ENCODE results near the gene ELFN2. TPM values are rescaled to one million over a fixed set of nuclear protein-coding genes. Genes with fewer than 3 reads are reported as not detected.

ELFN2 gene
- total RNA-seq, 2 experiments from 2014 or later: 0.63 to 1.8 TPM

GRCh38 chr22:37319469-37319868 is 107.8 kb downstream of the ELFN2 start:
- H3K79me2 ChIP-seq (ENCODE audit: insufficient read depth, low read depth, low read length): no peaks in the 10 kb centered on the region
- no peaks in the 10 kb centered on the region for H3K9me3 ChIP-seq (ENCODE audit: low read length)
- POLR2A ChIA-PET: no interaction called here
- no peaks in the 10 kb centered on the region for H3K9me2 ChIP-seq (ENCODE audit: insufficient read depth, low read length)
- TF ChIP-seq, protein P1, sequence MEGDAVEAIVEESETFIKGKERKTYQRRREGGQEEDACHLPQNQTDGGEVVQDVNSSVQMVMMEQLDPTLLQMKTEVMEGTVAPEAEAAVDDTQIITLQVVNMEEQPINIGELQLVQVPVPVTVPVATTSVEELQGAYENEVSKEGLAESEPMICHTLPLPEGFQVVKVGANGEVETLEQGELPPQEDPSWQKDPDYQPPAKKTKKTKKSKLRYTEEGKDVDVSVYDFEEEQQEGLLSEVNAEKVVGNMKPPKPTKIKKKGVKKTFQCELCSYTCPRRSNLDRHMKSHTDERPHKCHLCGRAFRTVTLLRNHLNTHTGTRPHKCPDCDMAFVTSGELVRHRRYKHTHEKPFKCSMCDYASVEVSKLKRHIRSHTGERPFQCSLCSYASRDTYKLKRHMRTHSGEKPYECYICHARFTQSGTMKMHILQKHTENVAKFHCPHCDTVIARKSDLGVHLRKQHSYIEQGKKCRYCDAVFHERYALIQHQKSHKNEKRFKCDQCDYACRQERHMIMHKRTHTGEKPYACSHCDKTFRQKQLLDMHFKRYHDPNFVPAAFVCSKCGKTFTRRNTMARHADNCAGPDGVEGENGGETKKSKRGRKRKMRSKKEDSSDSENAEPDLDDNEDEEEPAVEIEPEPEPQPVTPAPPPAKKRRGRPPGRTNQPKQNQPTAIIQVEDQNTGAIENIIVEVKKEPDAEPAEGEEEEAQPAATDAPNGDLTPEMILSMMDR (conservative IDR thresholded peaks at IDR 0.05; ENCODE audit: low read length): no peak
- no peak for TF ChIP-seq EZH2phosphoT487 (IDR thresholded peaks at IDR 0.05; ENCODE audit: borderline replicate concordance, low read depth, low read length)
- no peak overlapping the region for H3K4me2 ChIP-seq (ENCODE audit: low read length)
- no peak overlapping the region for H3K27ac ChIP-seq (ENCODE audit: low read depth, low read length, poor library complexity, severe bottlenecking)
- CTCF ChIA-PET (ENCODE audit: unreplicated experiment): no interaction called here
- intact Hi-C loops (cut with micrococcal nuclease; ENCODE audit: unreplicated experiment): no loop called here
- peaks cover 4% of the 10 kb centered on the region for H3K4me1 ChIP-seq (ENCODE audit: insufficient read depth, low read length, poor library complexity, severe bottlenecking)
- DNase-seq (ENCODE audit: low spot score): no peak
- H3K4me3 ChIP-seq (ENCODE audit: low read depth, low read length, poor library complexity, severe bottlenecking): no peak overlapping the region
- no peaks in the 10 kb centered on the region for H4K20me1 ChIP-seq (ENCODE audit: insufficient read depth, low read length)
- H2AFZ ChIP-seq (ENCODE audit: low read length): no peak overlapping the region
- H3K36me3 ChIP-seq (ENCODE audit: insufficient read depth, low read length): no peaks in the 10 kb centered on the region
- no TSS peak for BruUV-seq (replicated peaks)

DNA sequence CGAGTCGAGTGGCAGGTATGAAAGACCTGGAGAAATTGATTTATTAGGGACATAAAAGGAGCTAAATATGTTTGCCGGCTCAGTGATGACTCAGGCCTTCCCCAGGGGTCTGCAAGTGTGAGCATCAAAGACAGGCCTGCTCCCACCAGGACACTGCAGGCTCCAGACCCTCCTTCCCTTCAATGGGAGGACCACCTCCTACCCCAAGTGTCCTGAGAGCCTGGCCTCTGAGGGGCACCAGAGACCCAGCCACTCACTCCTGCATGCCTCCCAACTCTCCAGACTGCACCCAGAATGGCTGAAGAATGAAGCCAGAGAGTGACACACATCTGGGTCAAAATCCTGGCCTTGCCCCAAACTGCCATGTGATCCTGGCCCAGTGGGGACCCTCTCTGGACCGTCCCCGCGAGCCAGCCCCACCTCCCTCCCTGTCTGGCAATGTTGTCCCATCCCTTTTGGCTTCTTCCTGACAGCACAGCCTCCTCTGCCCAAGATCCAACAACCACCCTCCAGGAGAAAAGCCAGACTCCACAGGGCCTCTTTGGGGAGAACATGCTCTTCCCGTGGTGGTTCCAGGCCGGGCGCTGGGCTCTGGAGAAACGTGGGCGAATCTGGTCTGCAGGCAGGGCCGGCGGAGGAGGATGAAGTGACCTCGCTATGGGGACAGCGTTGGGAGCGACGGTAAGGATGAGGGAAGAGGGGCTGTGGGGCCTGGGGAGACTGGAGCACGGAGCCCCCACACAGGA is 108.7 kb downstream of the ELFN2 start:
- Histone ChIP-seq H2AFZ (ENCODE audit: low read length) (no peak overlapping the region), H3K9me2 (ENCODE audit: insufficient read depth, low read length) (no peaks in the 10 kb centered on the region), H3K4me3 (ENCODE audit: low read depth, low read length, poor library complexity, severe bottlenecking) (no peak overlapping the region), H3K27ac (ENCODE audit: low read depth, low read length, poor library complexity, severe bottlenecking) (no peak overlapping the region), H4K20me1 (ENCODE audit: insufficient read depth, low read length) (no peaks in the 10 kb centered on the region), H3K4me1 (ENCODE audit: insufficient read depth, low read length, poor library complexity, severe bottlenecking) (peaks cover 10% of the 10 kb centered on the region), H3K4me2 (ENCODE audit: low read length) (no peak overlapping the region), H3K9me3 (ENCODE audit: low read length) (no peaks in the 10 kb centered on the region), H3K36me3 (ENCODE audit: insufficient read depth, low read length) (no peaks in the 10 kb centered on the region), H3K79me2 (ENCODE audit: insufficient read depth, low read depth, low read length) (no peaks in the 10 kb centered on the region)
- POLR2A ChIA-PET: no interaction called here
- BruUV-seq (replicated peaks): no TSS peak
- CTCF ChIA-PET (ENCODE audit: unreplicated experiment): interaction anchor here (1.2 to 1.3 kb wide), 2 partner anchors 111 to 140 kb away, joined by 3 to 4 read pairs; no protein-coding TSS in a partner anchor
- intact Hi-C loops (cut with micrococcal nuclease; ENCODE audit: unreplicated experiment): no loop called here
- TF ChIP-seq, protein P1 (conservative IDR thresholded peaks at IDR 0.05; ENCODE audit: low read length): no peak
- TF ChIP-seq EZH2phosphoT487 (IDR thresholded peaks at IDR 0.05; ENCODE audit: borderline replicate concordance, low read depth, low read length): no peak
- no peak for DNase-seq (ENCODE audit: low spot score)

Other genes starting within 250 kb of the ELFN2 start
- gene C1QTNF6, start 239.2 kb downstream of the ELFN2 start, total RNA-seq (2014; rRNA removed; shearing (Covaris generic)): 6.8 and 7.3 TPM in 2 replicates
- gene C1QTNF6, start 239.2 kb downstream of the ELFN2 start, total RNA-seq (2022): 18.7 and 19.6 TPM in 2 replicates
- 0.05 and 0.25 TPM in 2 replicates for gene SSTR3, start 215.0 kb downstream of the ELFN2 start, total RNA-seq (2014; rRNA removed; shearing (Covaris generic))
- 0.30 TPM in 2 replicates for gene SSTR3, start 215.0 kb downstream of the ELFN2 start, total RNA-seq (2022)
- gene RAC2, start 183.2 kb downstream of the ELFN2 start, total RNA-seq (2014; rRNA removed; shearing (Covaris generic)): 91.5 and 142 TPM in 2 replicates
- 321 and 331 TPM in 2 replicates for gene RAC2, start 183.2 kb downstream of the ELFN2 start, total RNA-seq (2022)
- gene CYTH4, start 145.0 kb downstream of the ELFN2 start, total RNA-seq (2014; rRNA removed; shearing (Covaris generic)): 20.6 and 35.0 TPM in 2 replicates
- gene CYTH4, start 145.0 kb downstream of the ELFN2 start, total RNA-seq (2022): 24.8 and 28.1 TPM in 2 replicates
- gene MFNG, start 58.9 kb upstream of the ELFN2 start, total RNA-seq (2014; rRNA removed; shearing (Covaris generic)): 174 and 225 TPM in 2 replicates
- gene MFNG, start 58.9 kb upstream of the ELFN2 start, total RNA-seq (2022): 215 and 235 TPM in 2 replicates
- gene CARD10, start 91.9 kb upstream of the ELFN2 start, total RNA-seq (2014; rRNA removed; shearing (Covaris generic)): 3.3 and 4.0 TPM in 2 replicates
- 2.8 and 3.1 TPM in 2 replicates for gene CARD10, start 91.9 kb upstream of the ELFN2 start, total RNA-seq (2022)
- not detected in 2 replicates for gene CDC42EP1, start 133.0 kb upstream of the ELFN2 start, total RNA-seq (2014; rRNA removed; shearing (Covaris generic))
- gene CDC42EP1, start 133.0 kb upstream of the ELFN2 start, total RNA-seq (2022): not detected in 2 replicates
- 0.44 TPM in 1 of 2 replicates, not detected in the other for gene LGALS2, start 152.6 kb upstream of the ELFN2 start, total RNA-seq (2014; rRNA removed; shearing (Covaris generic))
- 0.82 and 0.92 TPM in 2 replicates for gene LGALS2, start 152.6 kb upstream of the ELFN2 start, total RNA-seq (2022)
- gene GGA1, start 181.4 kb upstream of the ELFN2 start, total RNA-seq (2014; rRNA removed; shearing (Covaris generic)): 119 and 127 TPM in 2 replicates
- gene GGA1, start 181.4 kb upstream of the ELFN2 start, total RNA-seq (2022): 167 and 172 TPM in 2 replicates
- 15.3 and 18.3 TPM in 2 replicates for gene SH3BP1, start 212.2 kb upstream of the ELFN2 start, total RNA-seq (2014; rRNA removed; shearing (Covaris generic))
- 44.4 and 48.4 TPM in 2 replicates for gene SH3BP1, start 212.2 kb upstream of the ELFN2 start, total RNA-seq (2022)
- gene PDXP, start 231.2 kb upstream of the ELFN2 start, total RNA-seq (2014; rRNA removed; shearing (Covaris generic)): 50.0 and 61.2 TPM in 2 replicates
- 54.0 and 55.8 TPM in 2 replicates for gene PDXP, start 231.2 kb upstream of the ELFN2 start, total RNA-seq (2022)
- 85.8 and 93.1 TPM in 2 replicates for gene LGALS1, start 248.2 kb upstream of the ELFN2 start, total RNA-seq (2014; rRNA removed; shearing (Covaris generic))
- gene LGALS1, start 248.2 kb upstream of the ELFN2 start, total RNA-seq (2022): 57.2 and 57.3 TPM in 2 replicates

Measured in OCI-LY7 (cell line).